Measurements from ENCODE around the gene MST1. TPM values are rescaled to one million over a fixed set of nuclear protein-coding genes. Genes with fewer than 3 reads are reported as not detected.

The MST1 gene
- total RNA-seq, 1 experiment from 2014 or later = 1.1 TPM

- DNase-seq (ENCODE audit: low read depth) = no peak
Observed at GRCh38 chr3:49680493-49681231, 8.6 kb downstream of the MST1 start.

- DNase-seq (ENCODE audit: low read depth) = no peak
Observed at GRCh38 chr3:49675912-49676311, 13.4 kb downstream of the MST1 start.

GRCh38 chr3:49674497-49674983 is 14.7 kb downstream of the MST1 start:
- DNase-seq (ENCODE audit: low read depth) = no peak

GRCh38 chr3:49673715-49674496 is 15.4 kb downstream of the MST1 start, which contains the start of gene APEH:
Gene APEH (plus strand): TSS chr3:49674351. CDS start chr3:49674402, 51 bp downstream.
- DNase-seq (ENCODE audit: low read depth) = peak; percentile 98

GRCh38 chr3:49673121-49673714 is 16.1 kb downstream of the MST1 start:
- no peak for DNase-seq (ENCODE audit: low read depth)

GRCh38 chr3:49671291-49672288 is 17.7 kb downstream of the MST1 start:
- DNase-seq (ENCODE audit: low read depth) = peak; percentile 74

GRCh38 chr3:49670940-49671290 is 18.4 kb downstream of the MST1 start:
- DNase-seq (ENCODE audit: low read depth) = no peak

GRCh38 chr3:49669352-49669751 is 19.9 kb downstream of the MST1 start:
- no peak for DNase-seq (ENCODE audit: low read depth)

- no peak for DNase-seq (ENCODE audit: low read depth)
Observed at GRCh38 chr3:49668861-49669260, 20.4 kb downstream of the MST1 start.

- DNase-seq (ENCODE audit: low read depth) = no peak
Observed at GRCh38 chr3:49668414-49668797, 20.9 kb downstream of the MST1 start.

GRCh38 chr3:49667701-49668413 is 21.4 kb downstream of the MST1 start:
- DNase-seq (ENCODE audit: low read depth) = no peak

- DNase-seq (ENCODE audit: low read depth) = no peak
Observed at GRCh38 chr3:49666592-49666991, 22.7 kb downstream of the MST1 start.

- DNase-seq (ENCODE audit: low read depth) = no peak
Observed at GRCh38 chr3:49665822-49666519, 23.3 kb downstream of the MST1 start.

GRCh38 chr3:49664300-49664699 is 25.0 kb downstream of the MST1 start:
- DNase-seq (ENCODE audit: low read depth) = no peak

- DNase-seq (ENCODE audit: low read depth) = no peak
Observed at GRCh38 chr3:49663831-49664230, 25.4 kb downstream of the MST1 start.

- DNase-seq (ENCODE audit: low read depth) = no peak
Observed at GRCh38 chr3:49662720-49663413, 26.4 kb downstream of the MST1 start.

GRCh38 chr3:49662021-49662420 is 27.3 kb downstream of the MST1 start:
- no peak for DNase-seq (ENCODE audit: low read depth)

- DNase-seq (ENCODE audit: low read depth) = no peak
Observed at GRCh38 chr3:49661281-49661680, 28.0 kb downstream of the MST1 start.

- DNase-seq (ENCODE audit: low read depth) = peak; percentile 35
Observed at GRCh38 chr3:49659756-49660155, 29.5 kb downstream of the MST1 start.

Data from HT1080 (cell line).